NCI-H128 (cell line): ENCODE measurements around the gene LITAF.
"Not testable (repeated sequence)": the region's sequence is repeated elsewhere in the genome, so short reads cannot be mapped to it uniquely, and the experiment has no call there.

Experiments
- DNase-seq: peaks from one replicate; lab custom pipeline; 2025; ENCODE audit not compliant: unreplicated experiment; lab: John Stamatoyannopoulos, UW

LITAF gene

GRCh38 chr16:11601425-11601824, 14.7 kb upstream of the LITAF start:
- DNase-seq: no peak

DNA sequence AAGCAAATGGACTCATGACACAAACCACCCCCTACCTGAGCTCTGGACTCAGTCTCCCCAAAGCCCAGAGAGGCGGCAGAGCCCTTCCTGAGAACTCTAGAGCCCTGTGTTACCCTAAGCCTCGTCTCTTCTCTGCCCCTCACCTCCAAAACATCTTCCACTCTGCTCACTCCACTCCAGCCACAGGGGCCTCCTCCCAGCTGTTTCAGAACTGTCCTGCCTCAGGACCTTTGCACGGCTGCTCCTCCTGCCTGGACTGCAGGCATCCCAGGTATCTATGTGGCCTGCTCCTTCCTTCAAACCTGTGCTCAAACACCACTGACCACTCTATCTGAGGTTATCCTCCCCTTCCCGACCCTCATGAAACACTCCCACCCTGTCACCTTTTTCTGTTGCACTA, 12.9 kb upstream of the LITAF start:
- DNase-seq: no peak

GRCh38 chr16:11597235-11598095, 10.7 kb upstream of the LITAF start:
- no peak for DNase-seq

DNA sequence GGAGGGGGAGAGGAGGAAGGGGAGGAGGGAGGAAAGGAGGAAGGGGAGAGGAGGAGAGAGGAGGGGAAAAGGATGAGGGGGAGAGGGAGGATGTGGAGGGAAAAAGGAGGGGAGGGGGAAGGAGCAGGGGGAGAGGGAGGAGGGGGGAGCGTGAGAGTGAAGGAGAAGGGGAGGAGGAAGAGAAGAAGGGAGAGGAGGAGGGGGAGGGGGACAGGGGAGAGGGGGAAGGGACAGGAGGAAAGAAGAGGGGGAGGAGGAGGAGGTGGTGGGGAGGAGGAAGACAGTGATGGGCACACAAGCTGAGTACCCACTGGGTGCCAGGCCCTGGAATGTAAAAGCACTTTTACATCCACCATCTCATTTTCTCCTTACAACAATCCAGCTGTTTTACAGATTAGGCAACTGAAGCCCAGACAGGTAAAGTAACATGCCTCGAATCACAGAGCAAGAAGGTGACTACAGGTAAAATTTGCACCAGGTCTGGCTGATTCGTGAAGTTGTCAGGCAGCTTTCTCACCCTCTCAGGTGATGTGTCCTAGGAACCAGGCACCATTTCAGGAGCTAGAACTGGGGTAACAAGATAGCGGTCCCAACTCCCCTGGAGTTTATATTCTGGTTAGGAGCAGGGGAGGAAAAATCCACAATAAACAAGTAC, 10.0 kb upstream of the LITAF start:
- DNase-seq: no peak

- no peak for DNase-seq
Measured at GRCh38 chr16:11593581-11593980, 6.9 kb upstream of the LITAF start.

DNA sequence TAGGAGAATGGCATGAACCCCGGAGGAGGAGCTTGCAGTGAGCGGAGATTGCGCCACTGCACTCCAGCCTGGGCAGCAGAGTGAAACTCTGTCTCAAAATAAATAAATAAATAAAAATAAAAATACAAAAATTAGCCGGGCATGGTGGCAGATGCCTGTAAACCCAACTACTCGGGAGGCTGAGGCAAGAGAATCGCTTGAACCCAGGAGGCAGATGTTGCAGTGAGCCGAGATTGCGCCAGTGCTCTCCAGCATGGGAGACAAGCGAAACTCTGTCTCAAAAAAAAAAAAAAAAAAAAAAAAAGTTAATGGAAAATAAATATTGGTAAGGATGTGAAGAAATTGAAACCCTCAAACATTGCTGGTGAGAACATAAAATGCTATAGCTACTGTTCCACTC, 6.4 kb upstream of the LITAF start:
- DNase-seq: not testable (repeated sequence)

DNA sequence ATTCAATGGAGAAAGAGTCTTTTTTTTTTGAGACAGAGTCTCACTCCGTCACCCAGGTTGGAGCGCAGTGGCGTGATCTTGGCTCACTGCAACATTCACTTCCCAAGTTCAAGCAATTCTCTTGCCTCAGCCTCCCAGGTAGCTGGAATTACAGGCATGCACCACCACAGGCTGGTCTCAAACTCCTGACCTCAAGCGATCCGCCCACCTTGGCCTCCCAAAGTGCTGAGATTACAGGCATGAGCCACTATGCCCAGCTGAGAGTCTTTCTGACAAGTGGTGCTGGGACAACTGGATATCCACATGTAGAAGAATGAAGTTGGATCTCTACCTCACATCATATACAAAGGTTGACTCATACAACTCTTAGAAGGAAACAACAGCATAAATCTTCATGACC, 4.9 kb upstream of the LITAF start:
- not testable (repeated sequence) for DNase-seq

DNA sequence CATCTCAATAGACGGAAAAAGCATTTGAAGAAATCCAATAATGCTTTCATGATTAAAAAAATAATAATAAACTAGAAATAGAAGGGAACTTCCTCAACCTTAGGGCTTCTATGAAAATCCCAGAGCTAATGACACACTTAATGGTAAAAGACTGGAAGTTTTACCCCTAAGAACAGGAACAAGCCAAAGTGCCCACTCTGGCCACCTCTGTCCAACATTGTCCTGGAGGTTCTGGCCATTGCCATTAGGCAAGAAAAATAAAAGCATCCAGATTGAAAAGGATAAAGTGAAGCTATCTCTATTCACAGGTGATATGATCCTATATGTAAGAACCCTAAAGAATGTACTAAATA, 2.5 kb upstream of the LITAF start:
- DNase-seq: no peak

DNA sequence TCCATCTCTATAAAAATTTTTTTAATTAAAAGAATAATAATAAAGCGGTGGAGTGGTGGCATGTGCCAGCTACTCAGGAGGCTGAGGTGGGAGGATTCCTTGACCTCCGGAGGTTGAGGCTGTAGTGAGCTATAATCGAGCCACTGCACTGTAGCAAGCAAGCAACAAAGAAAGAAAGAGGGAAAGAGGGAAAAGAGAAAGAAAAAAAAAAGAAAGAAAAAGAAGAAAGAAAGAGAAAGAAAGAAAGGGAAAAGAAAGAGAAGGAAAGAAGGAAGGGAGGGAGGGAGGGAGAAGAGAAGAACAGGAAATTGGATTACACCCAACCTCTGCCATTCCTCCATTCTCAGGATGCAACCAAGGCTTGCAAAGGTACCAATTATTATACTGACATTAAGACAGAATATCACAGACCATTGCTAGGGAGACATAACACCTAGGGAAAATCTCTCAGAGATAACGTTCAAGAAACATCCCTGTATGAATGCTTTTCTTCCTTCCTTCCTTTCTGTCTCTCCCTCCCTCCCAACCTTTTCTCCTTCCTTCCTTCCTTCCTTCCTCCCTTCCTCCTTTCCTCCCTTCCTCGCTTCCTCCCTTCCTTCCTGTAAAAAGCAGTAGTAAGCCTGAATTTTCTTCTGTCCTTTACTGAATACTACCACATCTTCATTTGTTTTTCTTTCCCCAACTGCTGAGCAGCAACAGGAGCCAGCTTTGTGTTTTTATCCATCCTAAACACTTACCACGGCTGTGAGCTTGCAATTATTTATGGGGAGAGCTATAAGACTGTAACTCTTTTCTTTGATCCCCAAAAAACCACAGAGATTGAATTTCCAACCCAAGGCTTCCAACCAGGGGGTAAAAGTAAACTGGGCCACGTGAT, 1.8 kb upstream of the LITAF start:
- no peak for DNase-seq

GRCh38 chr16:11587643-11588247, 1.0 kb upstream of the LITAF start:
- DNase-seq: no peak

DNA sequence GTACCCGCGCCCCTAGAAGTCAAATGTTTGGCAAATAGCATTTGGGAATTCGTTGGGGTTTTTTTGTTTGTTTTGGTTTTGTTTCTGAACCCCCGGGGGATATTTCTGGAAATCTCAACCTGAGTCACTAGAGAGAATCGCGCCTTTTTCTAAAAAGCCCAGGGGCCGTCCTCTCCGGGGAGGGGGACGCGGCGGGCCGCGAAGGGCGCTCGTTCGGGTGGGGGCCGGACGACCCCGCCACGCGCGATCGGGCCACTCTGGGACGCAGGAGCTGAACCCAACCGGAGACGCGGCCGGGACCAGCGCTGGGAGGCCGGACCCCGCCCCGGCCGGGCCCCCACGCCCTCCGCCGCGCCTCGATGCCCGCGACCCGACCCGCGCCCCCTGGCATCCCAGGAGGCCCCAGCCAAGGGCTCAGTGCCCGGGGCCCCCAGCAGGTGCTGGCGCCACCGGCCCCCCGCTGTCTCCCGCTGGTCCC, 302 bp downstream of the LITAF start:
- DNase-seq: no peak

- DNase-seq: no peak
Measured at GRCh38 chr16:11585460-11586377, 1.0 kb downstream of the LITAF start.

DNA sequence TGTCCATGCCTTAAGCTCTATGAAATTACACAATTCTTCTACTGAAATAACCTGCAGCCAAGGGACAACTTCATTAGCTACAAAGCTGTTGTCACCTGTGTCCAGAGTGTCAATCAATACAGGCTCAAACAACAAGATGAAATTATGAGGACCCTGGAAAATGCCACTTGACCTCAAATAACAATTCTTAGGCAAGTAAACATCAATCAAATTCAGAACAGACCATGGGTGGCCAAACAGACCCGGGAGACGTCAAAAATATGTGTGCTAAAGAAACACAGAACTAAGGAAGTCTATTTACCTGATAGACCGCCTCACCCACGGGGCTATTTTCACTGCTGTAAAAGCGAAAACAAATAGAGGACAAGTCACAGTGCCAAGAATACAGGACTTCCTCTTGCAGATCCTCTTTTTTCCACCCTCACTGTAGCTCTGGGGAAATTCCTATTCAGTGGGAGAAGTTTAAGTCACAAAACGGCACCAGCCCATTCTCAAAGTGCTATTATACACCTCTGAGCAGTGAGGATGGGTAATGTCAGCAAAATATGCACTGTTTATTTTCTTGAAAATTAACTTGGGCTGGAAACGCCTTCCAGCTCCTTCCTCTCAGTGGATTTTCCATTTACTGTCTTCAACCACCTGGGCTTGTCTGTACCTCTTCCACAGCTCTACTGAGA, 2.7 kb downstream of the LITAF start:
- DNase-seq: no peak

DNA sequence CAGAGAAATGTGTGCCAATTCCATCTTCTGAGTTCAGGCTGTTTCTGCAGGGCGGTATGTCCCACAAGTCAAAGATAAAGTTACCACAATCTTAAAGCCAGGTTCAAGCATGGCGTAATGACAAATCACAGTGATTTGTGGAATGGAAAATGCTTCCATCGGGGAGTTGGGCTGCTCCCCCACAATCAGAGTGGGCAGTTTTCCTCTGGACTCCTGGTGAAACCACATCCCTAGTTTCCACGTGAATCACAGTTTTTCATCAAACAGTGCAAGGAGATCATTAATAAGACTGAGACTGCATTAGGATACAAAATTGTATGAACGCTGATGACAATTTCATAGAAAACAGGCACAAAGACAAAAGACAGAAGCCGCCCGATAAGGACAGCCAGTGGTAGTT, 3.6 kb downstream of the LITAF start:
- no peak for DNase-seq

- DNase-seq: no peak
Measured at GRCh38 chr16:11582157-11582814, 4.4 kb downstream of the LITAF start.

- DNase-seq: no peak
Measured at GRCh38 chr16:11581678-11582077, 5.0 kb downstream of the LITAF start.

DNA sequence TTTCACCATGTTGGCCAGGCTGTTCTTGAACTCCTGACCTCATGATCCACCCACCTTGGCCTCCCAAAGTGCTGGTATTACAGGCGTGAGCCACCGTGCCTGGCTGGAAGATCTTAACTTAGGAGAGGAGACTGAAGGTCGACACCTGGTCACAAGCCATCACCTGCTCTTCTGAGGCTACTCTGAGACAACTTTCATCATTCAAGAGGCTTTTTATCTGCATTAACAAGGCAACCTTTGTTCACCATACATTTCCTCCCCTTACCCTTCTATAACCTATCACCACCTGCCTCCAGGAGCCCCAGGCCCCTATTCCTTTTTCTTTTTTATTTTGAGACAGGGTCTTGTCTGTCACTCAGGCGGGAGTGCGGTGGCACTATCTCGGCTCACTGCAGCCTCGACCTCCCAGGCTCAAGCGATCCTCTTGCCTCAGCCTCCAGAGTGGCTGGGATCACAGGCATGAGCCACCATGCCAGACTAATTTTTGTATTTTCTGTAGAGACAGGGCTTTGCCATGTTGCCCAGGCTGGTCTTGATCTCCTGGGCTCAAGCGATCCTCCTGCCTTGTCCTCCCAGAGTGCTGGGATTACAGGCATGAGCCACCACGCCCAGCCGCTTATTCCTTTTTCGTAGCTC, 6.2 kb downstream of the LITAF start:
- DNase-seq: no peak

GRCh38 chr16:11577290-11577660, 9.4 kb downstream of the LITAF start:
- DNase-seq: not testable (repeated sequence)
